ENCODE data around the gene NINJ1.

The NINJ1 gene

DNA sequence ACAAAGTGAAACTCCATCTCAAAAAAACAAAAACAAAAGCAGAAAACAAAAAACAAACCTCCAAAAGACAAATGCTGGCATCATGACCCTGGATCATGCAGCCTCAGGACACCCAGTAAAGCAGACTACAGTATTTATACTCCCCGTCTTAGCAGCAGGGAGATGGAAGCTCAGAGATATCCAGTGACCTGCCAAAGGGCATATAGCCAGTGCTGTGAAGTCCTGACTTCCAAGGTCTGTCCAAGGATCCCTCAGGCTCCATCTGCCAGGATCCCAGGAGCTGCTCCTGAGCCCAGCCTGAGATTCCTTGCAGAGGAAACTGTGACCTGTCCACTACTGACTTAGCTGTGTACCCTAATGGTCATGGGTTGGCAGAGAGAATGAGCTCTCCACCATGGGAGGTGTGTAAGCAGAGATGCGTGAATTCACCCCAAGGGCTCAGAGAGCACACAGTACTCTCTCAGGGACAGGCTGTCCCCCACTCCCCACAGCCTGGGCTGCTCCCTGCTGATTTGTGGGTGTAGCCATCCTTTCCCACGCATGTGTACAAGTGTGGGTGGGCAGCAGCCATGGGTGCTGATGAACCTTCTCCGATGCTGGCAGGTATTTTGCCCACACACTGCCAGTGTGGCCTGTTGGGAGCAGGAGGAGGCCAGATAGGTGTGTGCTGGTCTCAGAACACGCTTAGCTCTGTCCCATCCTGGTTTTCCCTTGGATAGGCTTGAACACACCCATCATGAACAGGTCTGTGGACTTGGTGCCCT lies 47.8 kb upstream of the NINJ1 start:
- H3K18ac ChIP-seq (ENCODE audit: low read depth in 1 of 2, low read length in 2 of 2), result no peak overlapping the region
- DNase-seq, result no peak
- no peak overlapping the region for H2AK5ac ChIP-seq (ENCODE audit: low read length, severe bottlenecking)
- WGBS, result 75% methylated on average over 5 of the region's 5 CpGs
- H3K23ac ChIP-seq (ENCODE audit: low read length in 2 of 2), result no peak overlapping the region
- no peak overlapping the region for H3K4me3 ChIP-seq (ENCODE audit: insufficient read depth in 1 of 2, low read depth in 1 of 2, low read length in 2 of 2)
- H3K79me1 ChIP-seq (replicated peaks; ENCODE audit: low read length, poor library complexity, severe bottlenecking), result no peaks in the 10 kb centered on the region
- H3K4ac ChIP-seq (ENCODE audit: low read depth in 1 of 2, low read length in 2 of 2), result no peak overlapping the region
- no peak overlapping the region for H4K91ac ChIP-seq (ENCODE audit: low read length)
- H3K9me3 ChIP-seq (ENCODE audit: control insufficient read depth, low read length), result no peaks in the 10 kb centered on the region
- peaks cover 17% of the 10 kb centered on the region for H3K4me1 ChIP-seq (ENCODE audit: control insufficient read depth, insufficient read depth, low read depth, low read length)
- no peak overlapping the region for H2BK15ac ChIP-seq (ENCODE audit: low read depth, poor library complexity, severe bottlenecking)
- no peak overlapping the region for H2BK12ac ChIP-seq (ENCODE audit: low read length in 2 of 2)
- no peak overlapping the region for H2AFZ ChIP-seq (ENCODE audit: low read depth, low read length)
- no peak overlapping the region for H3K27ac ChIP-seq (ENCODE audit: low read length, poor library complexity, severe bottlenecking)
- H3K9ac ChIP-seq (ENCODE audit: low read length), result no peak overlapping the region
- H3K14ac ChIP-seq (ENCODE audit: low read length in 2 of 2), result no peak overlapping the region
- no peak overlapping the region for H4K8ac ChIP-seq (ENCODE audit: low read length)
- no peak overlapping the region for H2BK120ac ChIP-seq (ENCODE audit: low read depth, low read length)
- H2BK5ac ChIP-seq (ENCODE audit: low read depth, low read length, poor library complexity, severe bottlenecking), result no peak overlapping the region
- H3K4me2 ChIP-seq (ENCODE audit: low read length, poor library complexity, severe bottlenecking), result no peak overlapping the region
- H3K27me3 ChIP-seq (ENCODE audit: control insufficient read depth in 1 of 2, insufficient read depth in 1 of 2, low read length in 2 of 2), result peaks cover 65 to 75% of the 10 kb centered on the region in 2 experiments
- H3K36me3 ChIP-seq (ENCODE audit: control insufficient read depth in 1 of 2, insufficient read depth in 2 of 2, low read depth in 1 of 2, low read length in 2 of 2), result no peaks in the 10 kb centered on the region

DNA sequence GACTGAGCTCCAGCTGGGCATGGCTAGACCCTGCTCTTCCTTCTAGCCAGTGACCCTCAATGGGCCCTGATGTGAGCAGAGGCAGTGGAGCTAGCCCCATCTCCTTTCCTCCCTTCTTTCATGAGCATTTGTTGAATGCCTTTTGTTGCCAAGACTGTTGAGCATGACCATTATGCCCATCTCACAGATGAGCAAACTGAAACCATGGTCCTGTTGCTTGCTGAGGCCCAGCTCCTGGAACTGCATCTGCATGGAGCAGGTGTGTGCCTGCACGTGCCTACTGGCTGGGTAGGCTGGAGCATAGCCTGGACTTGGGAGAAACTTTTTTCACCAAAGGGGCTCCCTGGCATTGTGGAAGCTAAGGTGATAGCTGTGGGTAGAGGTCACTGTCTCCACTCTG lies 46.9 kb upstream of the NINJ1 start:
- Histone ChIP-seq H3K27ac (ENCODE audit: low read length, poor library complexity, severe bottlenecking) (no peak overlapping the region), H4K8ac (ENCODE audit: low read length) (no peak overlapping the region), H2AFZ (ENCODE audit: low read depth, low read length) (no peak overlapping the region), H3K9ac (ENCODE audit: low read length) (no peak overlapping the region), H4K91ac (ENCODE audit: low read length) (no peak overlapping the region), H2BK15ac (ENCODE audit: low read depth, poor library complexity, severe bottlenecking) (no peak overlapping the region), H3K4me3 (ENCODE audit: insufficient read depth in 1 of 2, low read depth in 1 of 2, low read length in 2 of 2) (no peak overlapping the region), H2AK5ac (ENCODE audit: low read length, severe bottlenecking) (no peak overlapping the region), H3K79me1 (replicated peaks; ENCODE audit: low read length, poor library complexity, severe bottlenecking) (no peaks in the 10 kb centered on the region), H3K23ac (ENCODE audit: low read length in 2 of 2) (no peak overlapping the region), H3K4ac (ENCODE audit: low read depth in 1 of 2, low read length in 2 of 2) (no peak overlapping the region), H2BK120ac (ENCODE audit: low read depth, low read length) (no peak overlapping the region), H3K18ac (ENCODE audit: low read depth in 1 of 2, low read length in 2 of 2) (no peak overlapping the region), H2BK12ac (ENCODE audit: low read length in 2 of 2) (no peak overlapping the region), H3K27me3 (ENCODE audit: control insufficient read depth in 1 of 2, insufficient read depth in 1 of 2, low read length in 2 of 2) (peaks cover 55 to 66% of the 10 kb centered on the region in 2 experiments), H3K9me3 (ENCODE audit: control insufficient read depth, low read length) (no peaks in the 10 kb centered on the region), H3K4me1 (ENCODE audit: control insufficient read depth, insufficient read depth, low read depth, low read length) (peaks cover 17% of the 10 kb centered on the region), H3K36me3 (ENCODE audit: control insufficient read depth in 1 of 2, insufficient read depth in 2 of 2, low read depth in 1 of 2, low read length in 2 of 2) (no peaks in the 10 kb centered on the region), H3K4me2 (ENCODE audit: low read length, poor library complexity, severe bottlenecking) (no peak overlapping the region), H2BK5ac (ENCODE audit: low read depth, low read length, poor library complexity, severe bottlenecking) (no peak overlapping the region), H3K14ac (ENCODE audit: low read length in 2 of 2) (peak overlapping the region in 1 of 2 experiments; percentile 74)
- 40% methylated on average over 1 of the region's 1 CpG for WGBS
- no peak for DNase-seq

DNA sequence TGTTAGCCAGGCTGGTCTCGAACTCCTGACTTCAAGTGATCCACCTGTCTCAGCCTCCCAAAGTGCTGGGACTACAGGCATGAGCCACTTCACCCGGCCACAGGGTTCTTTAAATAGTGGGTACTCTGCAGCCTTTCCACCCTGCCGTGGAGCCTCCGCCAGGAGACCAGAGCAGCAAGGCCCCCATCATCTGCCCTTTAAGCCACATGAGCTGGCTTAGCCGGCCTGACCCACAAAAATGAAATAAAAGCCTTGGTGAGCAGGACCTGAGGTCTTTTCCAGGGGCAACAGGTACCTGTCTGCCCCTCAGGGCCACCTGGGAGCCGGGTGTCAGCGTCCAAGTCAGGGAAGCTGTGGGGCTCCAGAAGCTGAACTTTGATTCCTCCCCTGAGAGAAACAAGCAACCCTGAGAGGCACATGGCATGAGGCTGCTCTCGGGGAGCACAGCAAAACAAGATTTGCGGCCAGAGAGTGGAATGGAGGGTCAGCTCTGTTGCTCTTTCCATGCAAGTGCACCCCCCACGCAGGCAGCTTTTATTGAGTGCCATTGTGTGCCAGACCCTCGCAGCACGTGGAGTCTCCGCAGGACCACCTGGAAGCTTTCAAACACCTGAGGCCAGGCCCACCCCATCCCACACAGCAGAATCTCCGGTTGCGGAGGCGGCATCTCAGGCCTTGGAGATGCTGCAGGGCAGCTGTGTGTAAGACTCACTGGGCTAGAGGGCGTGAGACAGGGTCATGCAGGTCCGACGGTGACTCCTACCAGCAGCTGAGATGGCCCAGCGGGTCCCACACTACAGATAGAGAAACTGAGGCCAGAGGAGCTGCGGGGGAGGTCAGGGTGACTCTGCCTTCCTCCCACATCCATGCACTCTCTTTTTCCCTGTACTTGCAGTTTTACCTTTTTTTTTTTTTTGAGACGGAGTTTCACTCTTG lies 45.1 kb upstream of the NINJ1 start:
- Histone ChIP-seq H3K14ac (ENCODE audit: low read length in 2 of 2) (no peak overlapping the region), H4K91ac (ENCODE audit: low read length) (no peak overlapping the region), H3K9ac (ENCODE audit: low read length) (no peak overlapping the region), H3K27ac (ENCODE audit: low read length, poor library complexity, severe bottlenecking) (no peak overlapping the region), H3K9me3 (ENCODE audit: control insufficient read depth, low read length) (no peaks in the 10 kb centered on the region), H3K27me3 (ENCODE audit: control insufficient read depth in 1 of 2, insufficient read depth in 1 of 2, low read length in 2 of 2) (peaks cover 52 to 65% of the 10 kb centered on the region in 2 experiments), H3K79me1 (replicated peaks; ENCODE audit: low read length, poor library complexity, severe bottlenecking) (no peaks in the 10 kb centered on the region), H4K8ac (ENCODE audit: low read length) (no peak overlapping the region), H3K18ac (ENCODE audit: low read depth in 1 of 2, low read length in 2 of 2) (no peak overlapping the region), H3K4me3 (ENCODE audit: insufficient read depth in 1 of 2, low read depth in 1 of 2, low read length in 2 of 2) (no peak overlapping the region), H2BK120ac (ENCODE audit: low read depth, low read length) (no peak overlapping the region), H3K36me3 (ENCODE audit: control insufficient read depth in 1 of 2, insufficient read depth in 2 of 2, low read depth in 1 of 2, low read length in 2 of 2) (no peaks in the 10 kb centered on the region), H3K4me2 (ENCODE audit: low read length, poor library complexity, severe bottlenecking) (no peak overlapping the region), H3K4ac (ENCODE audit: low read depth in 1 of 2, low read length in 2 of 2) (no peak overlapping the region), H2AFZ (ENCODE audit: low read depth, low read length) (no peak overlapping the region), H3K4me1 (ENCODE audit: control insufficient read depth, insufficient read depth, low read depth, low read length) (peaks cover 7% of the 10 kb centered on the region), H3K23ac (ENCODE audit: low read length in 2 of 2) (no peak overlapping the region), H2BK5ac (ENCODE audit: low read depth, low read length, poor library complexity, severe bottlenecking) (no peak overlapping the region), H2BK15ac (ENCODE audit: low read depth, poor library complexity, severe bottlenecking) (no peak overlapping the region), H2BK12ac (ENCODE audit: low read length in 2 of 2) (no peak overlapping the region), H2AK5ac (ENCODE audit: low read length, severe bottlenecking) (no peak overlapping the region)
- WGBS, result 78% methylated on average over 21 of the region's 22 CpGs
- DNase-seq, result no peak

- Histone ChIP-seq H2AFZ (ENCODE audit: low read depth, low read length) (no peak overlapping the region), H3K27me3 (ENCODE audit: control insufficient read depth in 1 of 2, insufficient read depth in 1 of 2, low read length in 2 of 2) (peaks cover 52 to 65% of the 10 kb centered on the region in 2 experiments), H3K4ac (ENCODE audit: low read depth in 1 of 2, low read length in 2 of 2) (no peak overlapping the region), H3K27ac (ENCODE audit: low read length, poor library complexity, severe bottlenecking) (no peak overlapping the region), H3K9me3 (ENCODE audit: control insufficient read depth, low read length) (no peaks in the 10 kb centered on the region), H2BK12ac (ENCODE audit: low read length in 2 of 2) (no peak overlapping the region), H3K18ac (ENCODE audit: low read depth in 1 of 2, low read length in 2 of 2) (no peak overlapping the region), H2BK5ac (ENCODE audit: low read depth, low read length, poor library complexity, severe bottlenecking) (no peak overlapping the region), H3K79me1 (replicated peaks; ENCODE audit: low read length, poor library complexity, severe bottlenecking) (no peaks in the 10 kb centered on the region), H3K23ac (ENCODE audit: low read length in 2 of 2) (peak overlapping the region in 1 of 2 experiments; percentile 32), H3K36me3 (ENCODE audit: control insufficient read depth in 1 of 2, insufficient read depth in 2 of 2, low read depth in 1 of 2, low read length in 2 of 2) (no peaks in the 10 kb centered on the region), H2BK120ac (ENCODE audit: low read depth, low read length) (no peak overlapping the region), H3K4me3 (ENCODE audit: insufficient read depth in 1 of 2, low read depth in 1 of 2, low read length in 2 of 2) (no peak overlapping the region), H4K91ac (ENCODE audit: low read length) (no peak overlapping the region), H3K4me2 (ENCODE audit: low read length, poor library complexity, severe bottlenecking) (no peak overlapping the region), H4K8ac (ENCODE audit: low read length) (no peak overlapping the region), H3K9ac (ENCODE audit: low read length) (no peak overlapping the region), H2BK15ac (ENCODE audit: low read depth, poor library complexity, severe bottlenecking) (no peak overlapping the region), H3K14ac (ENCODE audit: low read length in 2 of 2) (no peak overlapping the region), H3K4me1 (ENCODE audit: control insufficient read depth, insufficient read depth, low read depth, low read length) (no peaks in the 10 kb centered on the region), H2AK5ac (ENCODE audit: low read length, severe bottlenecking) (no peak overlapping the region)
- 72% methylated on average over 4 of the region's 6 CpGs for WGBS
- no peak for DNase-seq
Observed at GRCh38 chr9:93177676-93178075, 43.6 kb upstream of the NINJ1 start.
